ENCODE results near the gene SORCS3. TPM values are rescaled to one million over a fixed set of nuclear protein-coding genes. Genes with fewer than 3 reads are reported as not detected.

Gene SORCS3
- total and polyA plus RNA-seq, 4 donors: 0.93 TPM; not detected in 3

GRCh38 chr10:104608091-104608828 is 32.8 kb upstream of the SORCS3 start:
- WGBS: 66% methylated on average over 7 of the region's 7 CpGs

More at GRCh38 chr10:104608091-104608828, 32.8 kb upstream of the SORCS3 start:
- DNase-seq (ENCODE audit: low spot score): no peak
- Histone ChIP-seq H3K9me3 (ENCODE audit: control insufficient read depth in 4 of 4, low read length in 3 of 4) (peaks cover 0 to 11% (median 2%) of the 10 kb centered on the region in 4 donors), H3K27ac (ENCODE audit: low read depth in 1 of 2, low read length in 2 of 2) (no peak overlapping the region), H3K4me1 (ENCODE audit: control insufficient read depth in 4 of 4, insufficient read depth in 4 of 4, low read length in 3 of 4) (no peaks in the 10 kb centered on the region), H3K36me3 (ENCODE audit: control insufficient read depth in 4 of 4, insufficient read depth in 3 of 4, low read depth in 1 of 4, low read length in 3 of 4) (no peaks in the 10 kb centered on the region), H3K27me3 (ENCODE audit: control insufficient read depth in 4 of 4, insufficient read depth in 4 of 4, low read length in 3 of 4) (no peaks in the 10 kb centered on the region), H3K9ac (ENCODE audit: low read depth in 1 of 2, low read length in 2 of 2) (no peak overlapping the region), H3K4me3 (ENCODE audit: low read depth in 1 of 3, low read length in 3 of 3) (no peak overlapping the region)
- TF ChIP-seq ZBTB33 (IDR thresholded peaks at IDR 0.05) (no peak), CTCF (IDR thresholded peaks at IDR 0.05; ENCODE audit: low read depth, low read length, missing input control) (no peak), RAD21 (IDR thresholded peaks at IDR 0.05) (no peak), MAX (IDR thresholded peaks at IDR 0.05) (no peak), REST (IDR thresholded peaks at IDR 0.05) (no peak), JUND (IDR thresholded peaks at IDR 0.05) (no peak), TAF1 (conservative IDR thresholded peaks at IDR 0.05) (no peak), SP1 (IDR thresholded peaks at IDR 0.05) (no peak), HNF4G (IDR thresholded peaks at IDR 0.05) (no peak), HNF4A (conservative IDR thresholded peaks at IDR 0.05) (no peak), FOXA2 (IDR thresholded peaks at IDR 0.05) (no peak)
